ENCODE data around the gene CLTCL1.

CLTCL1 gene

DNA sequence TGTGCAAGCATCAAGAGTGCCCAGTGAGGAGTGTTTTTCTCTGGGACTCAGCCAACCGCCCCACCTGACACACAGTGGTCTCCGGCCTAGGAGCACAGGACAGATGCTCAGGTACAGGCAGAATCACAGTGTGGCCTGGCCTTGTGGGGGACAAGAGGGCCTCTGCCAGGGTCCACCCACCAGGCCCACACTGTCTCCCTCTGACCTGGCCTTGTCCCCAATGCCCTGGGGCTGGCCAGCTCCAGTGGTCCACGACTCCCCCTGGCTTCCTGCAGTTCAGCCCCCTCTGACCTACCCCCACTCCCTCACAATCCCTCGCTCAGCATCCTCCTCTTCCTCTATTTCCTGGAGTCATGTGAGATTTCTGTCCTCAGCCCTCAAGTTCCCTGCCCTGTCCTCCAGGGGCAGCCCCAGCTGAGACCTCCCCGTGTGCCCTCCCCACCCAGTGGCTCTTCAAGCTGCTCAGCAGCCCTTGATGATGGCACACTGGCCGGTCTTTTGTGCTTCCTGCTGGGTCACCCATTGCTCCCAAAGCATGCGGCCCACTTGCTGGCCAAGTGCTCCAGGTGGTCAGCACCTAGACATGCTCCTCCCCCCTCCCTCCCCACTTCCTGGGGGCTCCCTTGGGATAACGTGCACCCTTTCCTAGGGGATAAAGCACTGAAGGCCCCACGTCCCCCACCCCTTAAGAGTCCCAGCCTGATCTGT, 158.7 kb downstream of the CLTCL1 start:
- DNase-seq, result no peak

DNA sequence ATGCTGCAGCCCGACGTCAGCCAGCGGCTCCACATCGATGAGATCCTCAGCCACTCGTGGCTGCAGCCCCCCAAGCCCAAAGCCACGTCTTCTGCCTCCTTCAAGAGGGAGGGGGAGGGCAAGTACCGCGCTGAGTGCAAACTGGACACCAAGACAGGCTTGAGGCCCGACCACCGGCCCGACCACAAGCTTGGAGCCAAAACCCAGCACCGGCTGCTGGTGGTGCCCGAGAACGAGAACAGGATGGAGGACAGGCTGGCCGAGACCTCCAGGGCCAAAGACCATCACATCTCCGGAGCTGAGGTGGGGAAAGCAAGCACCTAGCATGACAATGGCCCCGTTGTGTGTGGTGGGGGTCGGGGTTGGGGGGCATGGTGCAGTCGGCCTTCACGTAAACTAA, 159.4 kb downstream of the CLTCL1 start:
- no peak for DNase-seq

DNA sequence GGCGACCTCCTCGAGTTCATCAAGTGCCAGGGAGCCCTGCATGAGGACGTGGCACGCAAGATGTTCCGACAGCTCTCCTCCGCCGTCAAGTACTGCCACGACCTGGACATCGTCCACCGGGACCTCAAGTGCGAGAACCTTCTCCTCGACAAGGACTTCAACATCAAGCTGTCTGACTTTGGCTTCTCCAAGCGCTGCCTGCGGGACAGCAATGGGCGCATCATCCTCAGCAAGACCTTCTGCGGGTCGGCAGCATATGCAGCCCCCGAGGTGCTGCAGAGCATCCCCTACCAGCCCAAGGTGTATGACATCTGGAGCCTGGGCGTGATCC, 159.9 kb downstream of the CLTCL1 start:
- DNase-seq, result no peak

DNA sequence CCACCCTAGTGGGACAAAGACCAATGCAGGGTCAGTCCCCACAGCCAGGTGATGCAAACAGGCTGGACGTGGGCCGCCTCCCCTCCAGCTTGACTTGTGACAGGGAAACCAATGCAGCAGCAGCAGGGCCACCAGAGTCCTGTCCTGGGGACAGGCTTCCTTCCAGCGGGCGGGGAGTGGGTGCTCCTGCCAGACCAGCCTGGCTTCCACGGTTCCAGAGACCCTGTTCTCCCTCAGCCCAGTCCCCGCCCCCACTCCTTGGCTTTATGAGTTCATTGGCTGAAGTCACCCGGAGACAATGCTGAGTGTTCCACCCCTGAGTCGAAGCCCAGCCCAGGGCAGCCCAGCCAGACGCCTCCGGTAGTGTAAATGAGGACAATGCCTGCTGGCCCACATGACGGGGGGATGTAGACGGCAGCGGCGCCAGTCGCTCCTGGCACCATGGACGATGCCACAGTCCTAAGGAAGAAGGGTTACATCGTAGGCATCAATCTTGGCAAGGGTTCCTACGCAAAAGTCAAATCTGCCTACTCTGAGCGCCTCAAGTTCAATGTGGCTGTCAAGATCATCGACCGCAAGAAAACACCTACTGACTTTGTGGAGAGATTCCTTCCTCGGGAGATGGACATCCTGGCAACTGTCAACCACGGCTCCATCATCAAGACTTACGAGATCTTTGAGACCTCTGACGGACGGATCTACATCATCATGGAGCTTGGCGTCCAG, 160.4 kb downstream of the CLTCL1 start, which contains the start of gene TSSK2:
Gene TSSK2, plus strand, starts transcription at position 350 of the 726 bp plus-strand sequence. Its CDS starts 92 bp downstream, at position 442.
- DNase-seq, result peak in 7 of 56 donors; percentile 8 to 54 (median 21)

DNA sequence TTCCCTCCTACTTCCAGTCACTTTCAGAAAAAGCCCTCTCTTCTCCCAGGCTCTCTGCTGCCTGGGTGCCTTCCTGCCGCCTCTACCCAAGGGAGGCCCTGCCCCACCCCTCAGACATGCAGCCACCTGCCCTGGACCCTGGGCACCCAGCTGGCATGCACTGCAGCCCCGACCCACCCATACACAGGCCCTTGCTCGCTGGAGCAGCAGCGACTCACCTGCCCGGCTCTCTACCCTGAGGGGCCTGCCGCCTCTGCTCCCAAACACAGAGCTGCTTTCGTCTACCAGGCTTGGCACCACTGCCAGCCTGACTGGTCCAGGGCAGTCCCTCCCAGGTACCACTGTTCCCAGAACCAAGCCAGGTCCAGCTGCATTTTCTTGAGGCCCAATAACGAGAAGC, 161.6 kb downstream of the CLTCL1 start:
- no peak for DNase-seq

All from amygdala (tissue), 56 donors.